HG03280 (cell line): ENCODE results near the gene TMEM61.
"Not testable (repeated sequence)": the region's sequence is repeated elsewhere in the genome, so short reads cannot be mapped to it uniquely, and the experiment has no call there.

Experiments used
- ATAC-seq: cut with Tn5 transposase; IDR thresholded peaks from one replicate; pipeline ENCODE4 v1.9.1; 2021; ENCODE audit warnings: mild to moderate bottlenecking, moderate library complexity; ENCODE audit not compliant: unreplicated experiment

The TMEM61 gene

GRCh38 chr1:54980528-54981241 lies at the start of gene TMEM61:
Gene TMEM61 (plus strand): TSS chr1:54980628. CDS start chr1:54981066, 438 bp downstream.
- ATAC-seq: no peak

- no peak for ATAC-seq
Observed at GRCh38 chr1:54931275-54931840, 49.1 kb upstream of the TMEM61 start.

GRCh38 chr1:54934081-54934480 lies 46.3 kb upstream of the TMEM61 start:
- ATAC-seq: not testable (repeated sequence)

GRCh38 chr1:54934869-54935268 lies 45.6 kb upstream of the TMEM61 start:
- ATAC-seq: no peak

GRCh38 chr1:54936791-54937190 lies 43.6 kb upstream of the TMEM61 start:
- no peak for ATAC-seq

- no peak for ATAC-seq
Observed at GRCh38 chr1:54937469-54937868, 43.0 kb upstream of the TMEM61 start.

- ATAC-seq: not testable (repeated sequence)
Observed at GRCh38 chr1:54938955-54939354, 41.5 kb upstream of the TMEM61 start.

GRCh38 chr1:54940042-54940441 lies 40.4 kb upstream of the TMEM61 start:
- ATAC-seq: no peak

GRCh38 chr1:54942976-54943375 lies 37.5 kb upstream of the TMEM61 start:
- no peak for ATAC-seq

- ATAC-seq: peak; percentile 70
Observed at GRCh38 chr1:54944610-54945392, 35.6 kb upstream of the TMEM61 start.

- ATAC-seq: no peak
Observed at GRCh38 chr1:54945393-54945936, 35.0 kb upstream of the TMEM61 start.

GRCh38 chr1:54947540-54947939 lies 32.9 kb upstream of the TMEM61 start:
- ATAC-seq: no peak

GRCh38 chr1:54949053-54949452 lies 31.4 kb upstream of the TMEM61 start:
- ATAC-seq: no peak

- ATAC-seq: no peak
Observed at GRCh38 chr1:54950006-54950368, 30.4 kb upstream of the TMEM61 start.

GRCh38 chr1:54950369-54951163 lies 29.9 kb upstream of the TMEM61 start:
- ATAC-seq: no peak

- no peak for ATAC-seq
Observed at GRCh38 chr1:54951810-54952226, 28.6 kb upstream of the TMEM61 start.

- ATAC-seq: no peak
Observed at GRCh38 chr1:54952950-54953718, 27.3 kb upstream of the TMEM61 start.

- no peak for ATAC-seq
Observed at GRCh38 chr1:54953846-54954245, 26.6 kb upstream of the TMEM61 start.

- ATAC-seq: no peak
Observed at GRCh38 chr1:54955359-54955758, 25.1 kb upstream of the TMEM61 start.

GRCh38 chr1:54956726-54957125 lies 23.7 kb upstream of the TMEM61 start:
- ATAC-seq: no peak
